ENCODE data around the gene LMTK2. TPM values are rescaled to one million over a fixed set of nuclear protein-coding genes. Genes with fewer than 3 reads are reported as not detected.

LMTK2 gene
- total RNA-seq, 2 experiments from 2014 or later = 11.2 to 13.0 TPM

- Mint-ChIP-seq H3K36me3 (no peaks in the 10 kb centered on the region), H3K27ac (no peak overlapping the region), H3K9me3 (no peaks in the 10 kb centered on the region), H3K4me3 (no peak overlapping the region), H3K4me1 (no peaks in the 10 kb centered on the region), H3K27me3 (no peaks in the 10 kb centered on the region)
- no peak for DNase-seq
Measured at GRCh38 chr7:98232263-98232585, 125.6 kb downstream of the LMTK2 start.

- no peaks in the 10 kb centered on the region for H3K4me1 Mint-ChIP-seq
- DNase-seq = no peak
Measured at GRCh38 chr7:98232799-98233198, 126.1 kb downstream of the LMTK2 start.

GRCh38 chr7:98233219-98234070 lies 126.8 kb downstream of the LMTK2 start:
- no peak for DNase-seq
- Mint-ChIP-seq H3K36me3 (peaks cover 2% of the 10 kb centered on the region), H3K27me3 (no peaks in the 10 kb centered on the region), H3K4me1 (no peaks in the 10 kb centered on the region), H3K27ac (no peak overlapping the region), H3K4me3 (no peak overlapping the region), H3K9me3 (no peaks in the 10 kb centered on the region)

More at GRCh38 chr7:98232799-98233198, 126.1 kb downstream of the LMTK2 start:
- no peaks in the 10 kb centered on the region for H3K27me3 Mint-ChIP-seq
- no peak overlapping the region for H3K4me3 Mint-ChIP-seq
- H3K27ac Mint-ChIP-seq = no peak overlapping the region
- no peaks in the 10 kb centered on the region for H3K36me3 Mint-ChIP-seq
- no peaks in the 10 kb centered on the region for H3K9me3 Mint-ChIP-seq

GRCh38 chr7:98234429-98235147 lies 127.9 kb downstream of the LMTK2 start:
- Mint-ChIP-seq H3K27me3 (no peaks in the 10 kb centered on the region), H3K36me3 (peaks cover 2% of the 10 kb centered on the region), H3K9me3 (no peaks in the 10 kb centered on the region), H3K27ac (no peak overlapping the region), H3K4me3 (no peak overlapping the region), H3K4me1 (no peaks in the 10 kb centered on the region)
- DNase-seq = no peak

GRCh38 chr7:98235901-98236300 lies 129.2 kb downstream of the LMTK2 start:
- H3K27ac Mint-ChIP-seq = no peak overlapping the region
- H3K4me3 Mint-ChIP-seq = no peak overlapping the region
- no peak for DNase-seq
- H3K36me3 Mint-ChIP-seq = peaks cover 2% of the 10 kb centered on the region
- H3K9me3 Mint-ChIP-seq = no peaks in the 10 kb centered on the region
- H3K27me3 Mint-ChIP-seq = no peaks in the 10 kb centered on the region
- no peaks in the 10 kb centered on the region for H3K4me1 Mint-ChIP-seq

GRCh38 chr7:98236355-98237185 lies 129.9 kb downstream of the LMTK2 start:
- H3K36me3 Mint-ChIP-seq = peaks cover 2% of the 10 kb centered on the region
- no peaks in the 10 kb centered on the region for H3K4me1 Mint-ChIP-seq
- no peaks in the 10 kb centered on the region for H3K9me3 Mint-ChIP-seq
- DNase-seq = no peak
- no peaks in the 10 kb centered on the region for H3K27me3 Mint-ChIP-seq
- no peak overlapping the region for H3K4me3 Mint-ChIP-seq
- H3K27ac Mint-ChIP-seq = no peak overlapping the region

GRCh38 chr7:98238076-98238475 lies 131.4 kb downstream of the LMTK2 start:
- DNase-seq = no peak
- Mint-ChIP-seq H3K36me3 (peaks cover 2% of the 10 kb centered on the region), H3K27me3 (no peaks in the 10 kb centered on the region), H3K4me1 (no peaks in the 10 kb centered on the region), H3K4me3 (no peak overlapping the region), H3K9me3 (no peaks in the 10 kb centered on the region), H3K27ac (no peak overlapping the region)

- Mint-ChIP-seq H3K4me3 (no peak overlapping the region), H3K9me3 (no peaks in the 10 kb centered on the region), H3K27ac (no peak overlapping the region), H3K4me1 (no peaks in the 10 kb centered on the region), H3K36me3 (peaks cover 2% of the 10 kb centered on the region), H3K27me3 (no peaks in the 10 kb centered on the region)
- DNase-seq = no peak
Measured at GRCh38 chr7:98238976-98239375, 132.3 kb downstream of the LMTK2 start.

- Mint-ChIP-seq H3K27ac (no peak overlapping the region), H3K4me1 (no peaks in the 10 kb centered on the region), H3K9me3 (no peaks in the 10 kb centered on the region), H3K27me3 (no peaks in the 10 kb centered on the region), H3K36me3 (peaks cover 2% of the 10 kb centered on the region), H3K4me3 (no peak overlapping the region)
- DNase-seq = peak; percentile 23
Measured at GRCh38 chr7:98240961-98241673, 134.5 kb downstream of the LMTK2 start.

- Mint-ChIP-seq H3K4me1 (no peaks in the 10 kb centered on the region), H3K27me3 (no peaks in the 10 kb centered on the region), H3K36me3 (peaks cover 2% of the 10 kb centered on the region), H3K9me3 (no peaks in the 10 kb centered on the region), H3K27ac (no peak overlapping the region), H3K4me3 (no peak overlapping the region)
- no peak for DNase-seq
Measured at GRCh38 chr7:98241674-98242241, 135.1 kb downstream of the LMTK2 start.

GRCh38 chr7:98242342-98242741 lies 135.7 kb downstream of the LMTK2 start:
- Mint-ChIP-seq H3K27ac (no peak overlapping the region), H3K36me3 (peaks cover 2% of the 10 kb centered on the region), H3K4me1 (no peaks in the 10 kb centered on the region), H3K4me3 (no peak overlapping the region), H3K27me3 (no peaks in the 10 kb centered on the region), H3K9me3 (no peaks in the 10 kb centered on the region)
- DNase-seq = no peak

- Mint-ChIP-seq H3K9me3 (no peaks in the 10 kb centered on the region), H3K4me3 (no peak overlapping the region), H3K27ac (peak overlapping the region; percentile 38), H3K27me3 (no peaks in the 10 kb centered on the region), H3K4me1 (peaks cover under 1% of the 10 kb centered on the region), H3K36me3 (peaks cover 2% of the 10 kb centered on the region)
- DNase-seq = no peak
Measured at GRCh38 chr7:98242934-98243333, 136.3 kb downstream of the LMTK2 start.

- Mint-ChIP-seq H3K27ac (no peak overlapping the region), H3K36me3 (peaks cover 9% of the 10 kb centered on the region)
Measured at GRCh38 chr7:98244871-98245270, 138.2 kb downstream of the LMTK2 start.

GRCh38 chr7:98248156-98248555 lies 141.5 kb downstream of the LMTK2 start:
- H3K27me3 Mint-ChIP-seq = no peaks in the 10 kb centered on the region
- peaks cover 24% of the 10 kb centered on the region for H3K4me1 Mint-ChIP-seq
- peaks cover 11% of the 10 kb centered on the region for H3K36me3 Mint-ChIP-seq
- H3K9me3 Mint-ChIP-seq = no peaks in the 10 kb centered on the region
- peak overlapping the region; percentile 80 for H3K27ac Mint-ChIP-seq
- H3K4me3 Mint-ChIP-seq = no peak overlapping the region
- DNase-seq = no peak

More at GRCh38 chr7:98244871-98245270, 138.2 kb downstream of the LMTK2 start:
- Mint-ChIP-seq H3K27me3 (no peaks in the 10 kb centered on the region), H3K4me3 (no peak overlapping the region), H3K9me3 (no peaks in the 10 kb centered on the region), H3K4me1 (peaks cover 13% of the 10 kb centered on the region)
- DNase-seq = no peak

Data from activated naive CD8-positive, alpha-beta T cell treated with anti-CD3 and anti-CD28 coated beads for 36 hours (primary cell).